ENCODE data around the gene ALOX15B.
"Not testable (repeated sequence)": the region's sequence is repeated elsewhere in the genome, so short reads cannot be mapped to it uniquely, and the experiment has no call there.

The ALOX15B gene

GRCh38 chr17:8060274-8060673 lies 21.4 kb downstream of the ALOX15B start:
- in situ Hi-C loops (cut with MboI; ENCODE audit: low sequenced_read_pairs) = no loop called here

DNA sequence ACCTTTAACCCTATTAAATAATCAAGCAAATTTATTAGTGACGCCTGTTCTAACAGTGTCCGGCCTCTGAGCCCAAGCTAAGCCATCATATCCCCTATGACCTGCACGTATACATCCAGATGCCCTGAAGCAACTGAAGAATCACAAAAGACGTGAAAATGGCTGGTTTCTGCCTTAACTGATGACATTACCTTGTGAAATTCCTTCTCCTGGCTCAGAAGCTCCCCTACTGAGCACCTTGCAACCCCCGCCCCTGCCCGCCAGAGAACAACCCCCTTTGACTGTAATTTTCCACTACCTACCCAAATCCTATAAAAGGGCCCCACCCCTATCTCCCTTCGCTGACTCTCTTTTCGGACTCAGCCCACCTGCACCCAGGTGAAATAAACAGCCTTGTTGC lies 23.0 kb downstream of the ALOX15B start:
- in situ Hi-C loops (cut with MboI; ENCODE audit: low sequenced_read_pairs) = not testable (repeated sequence)

- in situ Hi-C loops (cut with MboI; ENCODE audit: low sequenced_read_pairs) = no loop called here
Observed at GRCh38 chr17:8062435-8062806, 23.6 kb downstream of the ALOX15B start.

DNA sequence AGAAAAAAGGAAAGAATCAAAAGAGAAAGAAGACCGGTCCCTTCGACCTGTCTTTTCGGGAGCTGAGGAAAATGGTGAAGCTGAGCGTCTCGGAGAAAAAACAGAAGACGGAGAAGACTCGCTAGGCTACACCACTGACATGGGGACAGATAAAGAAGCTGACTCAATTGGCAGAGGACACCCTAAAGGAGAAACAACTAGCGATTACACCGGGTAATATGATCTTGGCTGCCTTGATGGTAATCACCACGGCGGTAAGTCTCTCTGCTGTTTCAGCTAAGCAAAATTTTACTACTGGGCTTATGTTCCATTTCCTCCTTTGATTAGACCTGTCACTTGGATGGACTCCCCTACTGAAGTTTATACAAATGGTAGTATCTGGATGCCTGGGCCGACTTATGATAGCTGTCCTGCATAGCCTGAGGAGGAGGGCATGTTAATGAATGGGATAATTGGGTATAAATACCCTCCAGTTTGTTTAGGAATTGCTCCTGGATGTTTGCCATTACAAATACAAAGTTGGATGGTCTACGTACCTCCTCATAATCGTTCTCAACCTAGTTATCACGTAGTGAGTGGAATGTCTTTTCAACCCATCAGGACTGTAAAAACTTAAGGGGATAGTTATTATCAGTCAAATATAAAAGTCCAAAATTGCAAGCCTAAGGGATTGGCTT lies 24.1 kb downstream of the ALOX15B start:
- in situ Hi-C loops (cut with MboI; ENCODE audit: low sequenced_read_pairs) = no loop called here

DNA sequence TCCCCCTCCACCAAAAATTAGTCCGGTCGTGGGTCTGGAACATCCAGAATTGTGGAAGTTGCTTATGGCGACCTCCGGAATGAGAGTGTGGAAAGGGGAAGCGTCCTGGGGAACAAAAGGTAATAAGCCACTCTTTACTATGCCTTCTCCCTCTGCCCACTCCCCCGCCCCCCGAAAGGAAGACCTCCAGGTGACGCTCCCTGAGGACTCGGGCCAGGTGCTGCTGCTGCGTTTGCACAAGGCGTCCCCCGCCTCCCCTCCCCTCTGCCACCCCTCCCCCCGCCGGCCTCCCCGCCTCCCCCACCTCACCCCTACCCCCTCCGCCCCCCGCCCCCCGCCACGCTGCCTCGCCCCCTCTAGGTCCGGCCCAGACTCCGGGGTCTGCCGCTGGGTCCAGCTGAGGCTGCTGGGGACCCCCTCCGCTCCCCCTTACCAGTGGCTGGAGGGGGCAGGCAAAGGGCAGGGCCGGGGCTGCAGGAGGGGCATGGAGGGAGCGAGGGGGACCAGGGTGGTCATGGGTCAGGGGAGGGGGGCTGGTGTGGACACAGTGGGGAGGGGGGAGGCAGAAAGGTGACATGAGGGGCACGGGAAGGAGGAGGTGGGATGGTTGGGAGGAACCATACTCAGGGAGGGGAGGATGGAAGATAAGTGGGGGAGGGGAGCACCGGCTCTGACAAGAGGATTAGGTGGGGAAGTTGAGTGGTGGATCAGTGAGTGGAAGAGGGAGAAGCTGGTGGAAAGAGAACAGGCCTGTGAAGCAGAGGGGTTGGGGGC lies 25.1 kb downstream of the ALOX15B start:
- in situ Hi-C loops (cut with MboI; ENCODE audit: low sequenced_read_pairs) = no loop called here

- in situ Hi-C loops (cut with MboI; ENCODE audit: low sequenced_read_pairs) = no loop called here
Observed at GRCh38 chr17:8064561-8065019, 25.7 kb downstream of the ALOX15B start.

GRCh38 chr17:8066841-8067775 lies 28.2 kb downstream of the ALOX15B start:
- in situ Hi-C loops (cut with MboI; ENCODE audit: low sequenced_read_pairs) = no loop called here

DNA sequence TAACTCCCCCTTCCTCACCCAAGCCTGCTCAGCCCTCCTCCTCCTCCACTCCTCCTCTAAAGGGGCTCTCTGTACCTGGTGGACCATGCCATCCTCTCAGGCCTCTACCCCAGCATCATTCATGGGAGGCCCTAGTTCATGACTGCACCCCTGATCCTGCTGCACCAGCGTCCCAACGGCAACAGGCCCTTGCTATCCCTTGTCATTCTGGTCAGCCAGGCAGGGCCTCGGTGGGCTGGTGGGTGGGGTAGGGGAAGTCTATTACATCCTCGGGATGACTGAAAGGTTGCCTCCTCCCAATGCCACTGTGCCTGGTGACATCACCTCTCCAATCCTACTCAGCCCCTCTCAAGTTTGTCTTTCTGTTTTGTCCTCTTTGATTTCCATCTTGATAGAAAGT lies 28.9 kb downstream of the ALOX15B start:
- in situ Hi-C loops (cut with MboI; ENCODE audit: low sequenced_read_pairs) = no loop called here

DNA sequence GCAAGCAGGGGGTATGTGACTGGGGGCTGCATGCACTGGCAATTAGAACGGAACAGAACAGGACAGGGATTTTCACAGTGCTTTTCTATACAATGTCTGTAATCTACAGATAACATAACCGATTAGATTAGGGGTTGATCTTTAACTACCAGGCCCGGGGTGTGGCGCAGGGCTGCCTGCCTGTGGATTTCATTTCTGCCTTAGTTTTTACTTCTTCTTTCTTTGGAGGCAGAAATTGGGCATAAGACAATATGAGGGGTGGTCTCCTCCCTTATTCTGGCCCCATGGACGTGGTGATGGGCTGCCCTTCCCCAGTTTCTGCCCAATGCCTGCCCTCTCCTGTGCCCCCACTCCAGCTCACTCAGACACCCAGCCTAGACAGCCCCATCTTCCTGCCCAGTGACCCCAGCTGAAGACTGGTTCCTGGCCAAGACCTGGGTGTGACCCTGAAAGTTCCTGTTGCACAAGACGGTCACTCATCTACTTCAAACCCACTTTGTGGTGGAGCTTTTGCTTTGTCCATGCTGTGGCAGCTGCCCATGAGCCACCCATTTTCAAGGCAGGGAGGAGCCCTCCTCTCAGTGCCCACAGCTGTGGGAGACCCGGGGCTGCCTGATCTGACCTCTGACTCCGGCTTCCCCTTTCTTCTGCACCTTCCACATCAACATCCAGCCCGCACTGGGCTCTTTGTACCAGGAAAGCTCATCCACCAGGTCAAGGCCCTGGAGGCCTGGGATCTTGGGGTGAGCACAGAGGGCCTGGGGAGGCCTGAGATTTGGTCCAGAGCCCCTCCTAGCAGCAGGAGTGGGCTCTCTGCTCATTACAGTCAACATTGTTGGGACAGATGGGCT lies 30.1 kb downstream of the ALOX15B start:
- in situ Hi-C loops (cut with MboI; ENCODE audit: low sequenced_read_pairs) = no loop called here

- in situ Hi-C loops (cut with MboI; ENCODE audit: low sequenced_read_pairs) = no loop called here
Observed at GRCh38 chr17:8069587-8069860, 30.7 kb downstream of the ALOX15B start.

- in situ Hi-C loops (cut with MboI; ENCODE audit: low sequenced_read_pairs) = no loop called here
Observed at GRCh38 chr17:8071496-8071895, 32.6 kb downstream of the ALOX15B start.

DNA sequence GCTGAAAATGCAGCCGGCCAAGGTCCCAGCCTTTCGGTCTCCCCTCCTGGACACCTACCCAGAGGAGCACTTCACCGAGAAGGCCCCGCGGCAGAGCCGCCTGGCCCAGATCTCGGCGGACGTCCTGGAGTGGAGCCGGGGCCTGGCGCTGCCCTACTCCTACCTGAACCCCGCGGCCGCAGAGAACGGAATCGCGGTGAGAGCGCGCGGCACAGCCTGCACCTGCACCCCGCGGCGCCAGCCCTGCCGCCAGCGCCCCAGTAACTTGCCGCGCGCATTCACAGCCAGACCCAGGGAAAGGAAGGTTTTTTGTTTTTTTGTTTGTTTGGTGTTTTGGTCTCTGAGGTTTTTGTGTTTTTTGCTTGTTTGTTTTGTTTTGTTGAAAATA lies 33.5 kb downstream of the ALOX15B start:
- in situ Hi-C loops (cut with MboI; ENCODE audit: low sequenced_read_pairs) = no loop called here

DNA sequence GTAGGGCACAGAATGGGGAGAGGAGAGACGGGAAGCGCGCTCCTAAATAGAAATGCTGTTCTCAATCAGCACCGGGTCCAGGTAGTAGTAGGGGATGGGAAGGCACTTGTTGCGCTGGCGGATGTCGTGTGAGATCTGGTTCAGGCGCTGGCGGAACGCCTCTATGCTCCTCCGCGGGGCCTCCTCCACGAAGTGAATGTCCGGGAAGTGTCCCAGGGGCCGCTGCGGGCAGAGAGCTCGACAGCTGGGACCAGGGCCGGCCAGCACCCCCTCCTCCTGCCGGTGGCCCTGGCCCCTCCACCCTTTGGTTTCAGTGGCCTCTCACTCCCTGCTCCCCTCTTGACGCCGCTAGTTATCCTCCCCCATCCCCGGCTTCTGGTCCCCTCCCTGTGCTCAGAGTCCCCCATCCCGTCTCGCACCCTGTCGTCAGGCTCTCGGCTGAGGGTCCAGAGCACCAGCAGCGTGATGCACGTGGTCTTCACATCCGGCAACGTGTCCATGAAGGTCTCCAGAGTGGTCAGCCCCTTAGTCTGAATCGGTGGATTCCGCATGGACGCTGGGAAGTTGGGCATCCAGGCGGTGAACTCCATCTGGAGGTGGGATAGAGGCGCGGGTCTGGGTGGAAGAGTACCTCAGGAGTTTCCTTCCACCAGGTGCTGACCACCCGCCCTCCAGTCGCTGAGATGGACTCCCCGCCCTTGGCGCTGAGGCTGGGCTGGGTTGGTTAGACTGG lies 34.0 kb downstream of the ALOX15B start:
- in situ Hi-C loops (cut with MboI; ENCODE audit: low sequenced_read_pairs) = no loop called here

GRCh38 chr17:8073627-8074484 lies 35.0 kb downstream of the ALOX15B start:
- in situ Hi-C loops (cut with MboI; ENCODE audit: low sequenced_read_pairs) = no loop called here

- in situ Hi-C loops (cut with MboI; ENCODE audit: low sequenced_read_pairs) = no loop called here
Observed at GRCh38 chr17:8074554-8074953, 35.7 kb downstream of the ALOX15B start.

GRCh38 chr17:8075081-8075480 lies 36.2 kb downstream of the ALOX15B start:
- in situ Hi-C loops (cut with MboI; ENCODE audit: low sequenced_read_pairs) = loop anchor here (25.0 kb wide), 1 partner anchor 662 kb away; the partner anchor contains the start of gene CCDC42

DNA sequence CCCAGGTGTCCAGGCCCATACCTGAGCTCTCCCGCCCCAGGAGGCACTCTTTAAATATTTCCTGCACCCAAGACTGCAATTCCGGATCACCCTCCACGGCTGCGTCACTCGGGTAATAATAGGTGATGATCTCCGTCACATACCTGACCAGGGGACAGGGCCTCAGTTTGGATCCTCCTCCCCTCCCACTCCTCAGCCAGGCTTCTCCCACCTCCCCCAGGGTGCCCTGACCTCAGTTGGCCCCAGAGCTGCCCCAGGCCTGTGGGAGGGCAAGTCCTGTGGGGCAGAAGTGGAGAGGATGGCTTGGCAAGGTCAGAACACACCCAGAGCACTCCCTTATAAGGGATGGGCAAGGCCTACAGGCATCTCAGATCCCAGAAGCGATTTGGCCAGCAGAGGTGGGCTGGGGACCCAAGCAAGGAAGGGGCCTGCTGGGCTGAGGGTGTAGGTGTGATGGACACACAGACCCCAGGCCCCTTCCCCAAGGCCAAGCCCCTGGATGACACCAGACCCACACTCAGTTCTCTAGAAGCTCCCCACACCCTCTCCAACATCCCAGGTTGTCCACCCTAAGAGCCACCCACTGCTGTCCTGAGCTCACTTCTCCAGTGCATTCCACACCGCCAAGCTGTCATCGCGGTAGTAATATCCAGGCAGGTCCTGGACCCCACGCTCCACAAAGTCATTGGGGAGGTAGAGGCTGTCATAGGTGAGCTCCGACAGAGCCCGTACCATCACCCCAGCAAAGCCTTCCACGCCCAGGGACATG lies 36.9 kb downstream of the ALOX15B start:
- in situ Hi-C loops (cut with MboI; ENCODE audit: low sequenced_read_pairs) = loop anchor here (25.0 kb wide), 1 partner anchor 662 kb away; the partner anchor contains the start of gene CCDC42

Data from HL-60/S4 (cell line).